Heart left ventricle (tissue), 16 donors: ENCODE data around the gene OLA1. TPM values are rescaled to one million over a fixed set of nuclear protein-coding genes. Genes with fewer than 3 reads are reported as not detected.

Experiments used
- ATAC-seq, 4 donors: fragments of 200-7000 bp; cut with Tn5 transposase; one replicate each; pipeline ENCODE4 v1.9.1; 2020 to 2022; ENCODE audit warnings: moderate library complexity in 4 of 4, mild to moderate bottlenecking in 3 of 4, moderate number of reproducible peaks in 1 of 4
- DNase-seq, 5 donors: peaks; one replicate each; pipeline ENCODE4 v3.0.0-alpha.2; 2020
- H3K27ac ChIP-seq, 12 donors: fragments of 200-600 bp; sonication (generic) in 4 of 12; one replicate each; pipeline versions ENCODE4 v1.5.0 to v1.8.0; 2016 to 2022; ENCODE audit warnings: mild to moderate bottlenecking in 2 of 12
- H3K27me3 ChIP-seq, 9 donors: fragments of 200-600 bp; sonication (generic) in 2 of 9; one replicate each; pipeline versions ENCODE4 v1.5.1 to v1.8.0; 2016 to 2022; ENCODE audit warnings: mild to moderate bottlenecking in 3 of 9
- H3K36me3 ChIP-seq, 9 donors: fragments of 200-600 bp; sonication (generic) in 2 of 9; one replicate each; pipeline versions ENCODE4 v1.5.0 to v1.8.0; 2018 to 2022; ENCODE audit warnings: mild to moderate bottlenecking in 2 of 9
- H3K4me1 ChIP-seq, 12 donors: fragments of 200-600 bp; sonication (generic) in 4 of 12; one replicate each; pipeline versions ENCODE4 v1.5.0 to v1.8.0; 2016 to 2022; ENCODE audit warnings: mild to moderate bottlenecking in 3 of 12
- H3K4me3 ChIP-seq, 12 donors: fragments of 200-600 bp; sonication (generic) in 4 of 12; one replicate each; pipeline versions ENCODE4 v1.5.0 to v1.8.0; 2017 to 2022; ENCODE audit warnings: mild to moderate bottlenecking in 9 of 12, moderate library complexity in 4 of 12
- H3K9me3 ChIP-seq, 12 donors: fragments of 200-600 bp; sonication (generic) in 4 of 12; one replicate each; pipeline versions ENCODE4 v1.5.0 to v1.8.0; 2016 to 2022; ENCODE audit warnings: mild to moderate bottlenecking in 1 of 12
- CTCF ChIP-seq, 12 donors: fragments of 200-600 bp; sonication (generic) in 4 of 12; IDR thresholded peaks; one replicate each; pipeline versions ENCODE4 v1.5.0 to v1.8.0; 2018 to 2022; ENCODE audit warnings: antibody characterized with exemption in 12 of 12, mild to moderate bottlenecking in 5 of 12
- POLR2A ChIP-seq, 2 donors: fragments of 450-650 bp; IDR thresholded peaks; one replicate each; pipeline ENCODE4 v1.6.1; 2017; ENCODE audit warnings: antibody characterized with exemption in 2 of 2, mild to moderate bottlenecking in 2 of 2, moderate library complexity in 2 of 2
- WGBS, 4 donors: extraction: QIAGEN DNeasy Blood & Tissue Kit in 2 of 4; methylation state at CpG; one replicate each; pipeline versions ENCODE4 v1.1.5 to v1.1.7; 2013 to 2018; 5-methylcytosine and 5-hydroxymethylcytosine counted together
- intact Hi-C, 10 donors: fragments of 100-400 bp; cut with DNase I; formaldehyde crosslinking; loops; one replicate each; pipeline versions ENCODE4 v1.11.1 to v1.14.2; 2022
- polyA plus RNA-seq, 2 donors: library from polyadenylated mRNA; stranded (reverse); fragments of 200-250 nt; gene quantifications; one replicate each; pipeline ENCODE4 v1.2.3, GENCODE V29; 2013
- total RNA-seq, 9 donors: library from RNA; depleted of rRNA in 2 of 9; stranded (reverse); fragments of >200 nt in 2 of 9; fragmentation: NEBNext Ultra II Directional in 3 of 9; extraction: Animal tissue kit (Norgen Biotek cat#: 25700) in 3 of 9; gene quantifications; one replicate each; pipeline versions ENCODE4 v1.1.0 to v1.2.4, GENCODE V29; 2016 to 2023
- donor health status: ischemic (EF 13 %, LVEDD 7.1; RV severe dilation, severe dysfunction).
- donor health status: healthy with polysubstance abuse.
- donor health status: DM: no; HTN: yes; CAD: no.
- donor health status: DM: no; HTN: no; CAD: no.
- donor health status: ischemic (EF 25% LVEDD 6.9; RV normal size, moderate dysfunction).
- donor health status: ischemic (EF 25% LVEDD 5.7; RV mildly dilated, moderate dysfunction).
- donor health status: healthy.
- donor health status: DM: yes; HTN: yes; CAD: no.
- donor health status: ischemic (EF 35%, LVEDD 5.7; RV mildly dilated, moderate dysfunction).
- donor health status: nonischemic (EF 11% LVEDD 7.7; RV severe dilation, severe dysfunction).
- donor health status: DM: yes; HTN: yes; CAD: no.
- donor health status: PGD.
- donor health status: ischemic (EF 29% LVEDD 5.4; RV normal size, mild dysfunction).
- donor health status: nonischemic (EF 23%, LVEDD 6.1; RV moderate dilation, normal function).

Gene OLA1
- total and polyA plus RNA-seq, 11 donors: 41.5 to 91.7 (median 72.5) TPM

- Histone ChIP-seq H3K27ac (no peak overlapping the region), H3K27me3 (no peaks in the 10 kb centered on the region), H3K4me1 (no peaks in the 10 kb centered on the region), H3K36me3 (peaks cover 0 to 11% (median 0%) of the 10 kb centered on the region in 9 donors), H3K4me3 (no peak overlapping the region), H3K9me3 (no peaks in the 10 kb centered on the region)
- intact Hi-C loops: loop anchor here in 1 of 10 donors (10.0 kb wide), 1 partner anchor 667 kb away; no protein-coding TSS in a partner anchor
- DNase-seq: no peak
- TF ChIP-seq POLR2A (IDR thresholded peaks at IDR 0.05): no peak
- TF ChIP-seq CTCF (IDR thresholded peaks at IDR 0.05): no peak
- WGBS, 4 donors: 86 to 88% (median 86%) methylated on average over 4 of the region's 4 CpGs
- ATAC-seq: no peak
These were observed 176.3 kb downstream of the OLA1 start for GRCh38 chr2:174072069-174072468.

GRCh38 chr2:174071321-174071720 is 177.0 kb downstream of the OLA1 start:
- TF ChIP-seq POLR2A (IDR thresholded peaks at IDR 0.05) (no peak), CTCF (IDR thresholded peaks at IDR 0.05) (no peak)
- DNase-seq: no peak
- no peak for ATAC-seq
- H3K9me3 ChIP-seq: no peaks in the 10 kb centered on the region
- no peak overlapping the region for H3K4me3 ChIP-seq
- H3K36me3 ChIP-seq: peaks cover 0 to 11% (median 0%) of the 10 kb centered on the region in 9 donors
- no peak overlapping the region for H3K27ac ChIP-seq
- no peaks in the 10 kb centered on the region for H3K4me1 ChIP-seq
- H3K27me3 ChIP-seq: no peaks in the 10 kb centered on the region
- WGBS, 4 donors: 86 to 96% (median 91%) methylated on average over 3 of the region's 3 CpGs
- intact Hi-C loops: loop anchor here in 1 of 10 donors (10.0 kb wide), 1 partner anchor 667 kb away; no protein-coding TSS in a partner anchor

GRCh38 chr2:174070281-174070680 is 178.1 kb downstream of the OLA1 start:
- no peak for DNase-seq
- H3K9me3 ChIP-seq: no peaks in the 10 kb centered on the region
- no peaks in the 10 kb centered on the region for H3K4me1 ChIP-seq
- intact Hi-C loops: loop anchor here in 1 of 10 donors (10.0 kb wide), 1 partner anchor 665 kb away; no protein-coding TSS in a partner anchor
- H3K4me3 ChIP-seq: no peak overlapping the region
- H3K27me3 ChIP-seq: no peaks in the 10 kb centered on the region
- H3K27ac ChIP-seq: no peak overlapping the region
- TF ChIP-seq POLR2A (IDR thresholded peaks at IDR 0.05): no peak
- TF ChIP-seq CTCF (IDR thresholded peaks at IDR 0.05): no peak
- WGBS, 4 donors: 76 to 95% (median 94%) methylated on average over 7 of the region's 7 CpGs
- peaks cover 0 to 11% (median 0%) of the 10 kb centered on the region in 9 donors for H3K36me3 ChIP-seq
- no peak for ATAC-seq

- ATAC-seq: no peak
- intact Hi-C loops: no loop called here
- Histone ChIP-seq H3K36me3 (no peaks in the 10 kb centered on the region), H3K27ac (no peak overlapping the region), H3K4me1 (peaks cover 0 to 4% (median 0%) of the 10 kb centered on the region in 12 donors), H3K27me3 (no peaks in the 10 kb centered on the region), H3K9me3 (no peaks in the 10 kb centered on the region), H3K4me3 (no peak overlapping the region)
- no peak for DNase-seq
- 69 to 78% (median 74%) methylated on average over 2 of the region's 2 CpGs for WGBS, 4 donors
- TF ChIP-seq CTCF (IDR thresholded peaks at IDR 0.05) (no peak), POLR2A (IDR thresholded peaks at IDR 0.05) (no peak)
These were observed 180.5 kb downstream of the OLA1 start for GRCh38 chr2:174067815-174068214.
